Duodenal mucosa (tissue), 2 donors: Measurements from ENCODE around the gene NAV3.

Source experiments
- H3K27ac ChIP-seq: one replicate; pipeline ENCODE4 v1.7.0; 2013; ENCODE audit warnings: low read depth, low read length
- H3K27me3 ChIP-seq, 2 donors: one replicate each; pipeline ENCODE4 v1.7.0; 2013; ENCODE audit warnings: low read length in 2 of 2, control low read depth in 1 of 2; ENCODE audit not compliant: insufficient read depth in 2 of 2, control insufficient read depth in 1 of 2
- H3K36me3 ChIP-seq, 2 donors: one replicate each; pipeline ENCODE4 v1.7.0; 2013; ENCODE audit warnings: low read length in 2 of 2, control low read depth in 1 of 2; ENCODE audit not compliant: insufficient read depth in 2 of 2, control insufficient read depth in 1 of 2
- H3K4me1 ChIP-seq, 2 donors: one replicate each; pipeline ENCODE4 v1.7.0; 2013; ENCODE audit warnings: low read length in 2 of 2, control low read depth in 1 of 2; ENCODE audit not compliant: insufficient read depth in 2 of 2, control insufficient read depth in 1 of 2
- H3K4me3 ChIP-seq, 2 donors: one replicate each; pipeline ENCODE4 v1.7.0; 2013; ENCODE audit warnings: low read length in 2 of 2, low read depth in 1 of 2
- H3K9ac ChIP-seq, 2 donors: one replicate each; pipeline ENCODE4 v1.7.0; 2013; ENCODE audit warnings: low read length in 2 of 2, low read depth in 1 of 2
- H3K9me3 ChIP-seq, 2 donors: one replicate each; pipeline ENCODE4 v1.7.0; 2013; ENCODE audit warnings: low read length in 2 of 2, control low read depth in 1 of 2; ENCODE audit not compliant: control insufficient read depth in 1 of 2

NAV3 gene

GRCh38 chr12:78185651-78186050 is 355.0 kb downstream of the NAV3 start:
- H3K9ac ChIP-seq = no peak overlapping the region
- H3K9me3 ChIP-seq = no peaks in the 10 kb centered on the region
- H3K4me3 ChIP-seq = no peak overlapping the region
- no peaks in the 10 kb centered on the region for H3K4me1 ChIP-seq
- no peaks in the 10 kb centered on the region for H3K36me3 ChIP-seq
- no peaks in the 10 kb centered on the region for H3K27me3 ChIP-seq
- H3K27ac ChIP-seq = no peak overlapping the region

DNA sequence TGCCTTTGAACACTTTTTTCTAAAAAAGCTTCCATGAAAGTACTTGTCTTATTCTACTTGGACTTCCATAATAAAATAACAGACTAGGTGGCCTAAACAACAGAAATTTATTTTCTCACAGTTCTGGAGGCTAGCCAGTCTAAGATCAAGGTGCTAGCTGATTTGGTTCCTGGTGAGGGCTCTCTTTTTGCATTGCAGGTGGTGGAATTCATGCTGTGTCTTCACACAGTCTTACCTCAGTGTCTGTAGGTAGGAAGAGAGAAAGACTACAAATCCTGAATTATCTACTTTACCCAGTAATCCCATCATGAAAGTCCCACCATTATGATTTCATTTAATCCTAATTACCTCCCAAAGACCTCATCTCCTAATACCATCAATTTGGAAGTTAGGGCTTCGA is 356.0 kb downstream of the NAV3 start:
- Histone ChIP-seq H3K4me1 (no peaks in the 10 kb centered on the region), H3K9ac (no peak overlapping the region), H3K27ac (no peak overlapping the region), H3K36me3 (no peaks in the 10 kb centered on the region), H3K9me3 (no peaks in the 10 kb centered on the region), H3K4me3 (no peak overlapping the region), H3K27me3 (no peaks in the 10 kb centered on the region)

DNA sequence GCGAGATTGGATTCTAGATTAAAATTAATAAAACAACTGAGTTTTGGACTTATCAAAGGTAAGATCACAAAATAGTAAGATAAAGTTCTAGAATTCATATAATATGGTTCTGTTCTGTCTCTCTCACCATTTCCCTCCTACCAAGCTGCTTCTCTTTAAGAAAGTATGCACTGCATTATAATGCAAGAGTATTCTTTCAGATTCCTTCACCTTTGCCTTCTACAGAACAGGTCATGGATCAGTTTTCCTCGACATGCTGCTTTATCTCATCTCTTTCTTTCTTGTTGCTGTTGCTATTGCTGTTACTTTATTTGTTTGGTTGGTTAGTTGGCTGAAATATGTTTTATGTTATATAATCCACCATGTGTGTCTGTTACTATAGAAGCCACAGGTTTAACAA is 357.0 kb downstream of the NAV3 start:
- Histone ChIP-seq H3K9ac (no peak overlapping the region), H3K4me1 (no peaks in the 10 kb centered on the region), H3K9me3 (no peaks in the 10 kb centered on the region), H3K27me3 (no peaks in the 10 kb centered on the region), H3K4me3 (no peak overlapping the region), H3K27ac (no peak overlapping the region), H3K36me3 (no peaks in the 10 kb centered on the region)

- H3K27me3 ChIP-seq = no peaks in the 10 kb centered on the region
- H3K9me3 ChIP-seq = no peaks in the 10 kb centered on the region
- H3K9ac ChIP-seq = no peak overlapping the region
- H3K27ac ChIP-seq = no peak overlapping the region
- H3K36me3 ChIP-seq = no peaks in the 10 kb centered on the region
- H3K4me3 ChIP-seq = no peak overlapping the region
- no peaks in the 10 kb centered on the region for H3K4me1 ChIP-seq
Measured at GRCh38 chr12:78189656-78190055, 359.0 kb downstream of the NAV3 start.

GRCh38 chr12:78191611-78192010 is 360.9 kb downstream of the NAV3 start:
- Histone ChIP-seq H3K9me3 (no peaks in the 10 kb centered on the region), H3K27ac (no peak overlapping the region)

GRCh38 chr12:78192979-78193378 is 362.3 kb downstream of the NAV3 start:
- no peaks in the 10 kb centered on the region for H3K27me3 ChIP-seq
- H3K4me3 ChIP-seq = no peak overlapping the region
- no peak overlapping the region for H3K27ac ChIP-seq
- H3K9me3 ChIP-seq = no peaks in the 10 kb centered on the region
- no peaks in the 10 kb centered on the region for H3K36me3 ChIP-seq
- no peak overlapping the region for H3K9ac ChIP-seq
- no peaks in the 10 kb centered on the region for H3K4me1 ChIP-seq

More at GRCh38 chr12:78191611-78192010, 360.9 kb downstream of the NAV3 start:
- Histone ChIP-seq H3K4me1 (no peaks in the 10 kb centered on the region), H3K36me3 (no peaks in the 10 kb centered on the region), H3K27me3 (no peaks in the 10 kb centered on the region), H3K4me3 (no peak overlapping the region), H3K9ac (no peak overlapping the region)

DNA sequence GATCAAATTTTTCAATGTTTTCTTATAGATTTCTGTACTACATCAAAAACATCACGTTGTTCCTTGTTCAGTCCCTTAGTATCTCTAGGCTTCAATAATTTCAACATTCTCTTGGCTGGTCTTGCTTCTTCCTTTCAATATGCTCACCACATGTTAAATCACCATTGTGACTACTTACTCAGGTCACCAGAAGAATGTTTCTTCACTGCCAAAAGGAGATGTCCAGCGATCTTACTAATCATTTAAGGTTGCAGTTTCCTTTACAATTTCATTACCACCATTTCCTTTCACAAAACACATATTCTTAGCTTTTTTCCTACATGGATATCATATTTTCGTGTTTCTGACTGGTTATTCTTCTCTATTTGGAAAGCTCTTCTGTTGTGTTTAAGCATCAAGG is 363.8 kb downstream of the NAV3 start:
- no peak overlapping the region for H3K4me3 ChIP-seq
- no peaks in the 10 kb centered on the region for H3K27me3 ChIP-seq
- no peaks in the 10 kb centered on the region for H3K36me3 ChIP-seq
- H3K9ac ChIP-seq = no peak overlapping the region
- no peak overlapping the region for H3K27ac ChIP-seq
- H3K4me1 ChIP-seq = no peaks in the 10 kb centered on the region
- H3K9me3 ChIP-seq = no peaks in the 10 kb centered on the region

DNA sequence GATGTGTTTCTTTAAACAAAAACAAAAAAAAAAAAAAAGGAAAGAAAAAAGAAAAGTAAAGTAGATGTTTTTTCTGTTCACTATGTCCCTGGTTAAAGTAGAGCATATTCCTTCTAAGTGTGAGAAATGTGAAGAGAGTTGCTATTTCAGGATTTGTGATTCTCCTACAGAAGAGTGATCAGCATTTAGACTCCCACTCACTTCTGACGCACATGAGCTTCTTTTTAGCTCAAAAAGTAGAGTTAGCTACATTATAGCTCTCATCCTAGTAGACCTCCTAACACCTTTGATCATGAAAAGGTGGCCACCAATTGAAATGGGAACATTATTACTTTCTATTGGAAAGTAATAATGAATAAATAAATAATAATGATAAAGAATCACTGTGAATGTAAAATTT is 368.2 kb downstream of the NAV3 start:
- H3K4me3 ChIP-seq = no peak overlapping the region
- H3K9me3 ChIP-seq = no peaks in the 10 kb centered on the region
- H3K27me3 ChIP-seq = no peaks in the 10 kb centered on the region
- no peak overlapping the region for H3K27ac ChIP-seq
- H3K4me1 ChIP-seq = no peaks in the 10 kb centered on the region
- H3K9ac ChIP-seq = no peak overlapping the region
- H3K36me3 ChIP-seq = no peaks in the 10 kb centered on the region

DNA sequence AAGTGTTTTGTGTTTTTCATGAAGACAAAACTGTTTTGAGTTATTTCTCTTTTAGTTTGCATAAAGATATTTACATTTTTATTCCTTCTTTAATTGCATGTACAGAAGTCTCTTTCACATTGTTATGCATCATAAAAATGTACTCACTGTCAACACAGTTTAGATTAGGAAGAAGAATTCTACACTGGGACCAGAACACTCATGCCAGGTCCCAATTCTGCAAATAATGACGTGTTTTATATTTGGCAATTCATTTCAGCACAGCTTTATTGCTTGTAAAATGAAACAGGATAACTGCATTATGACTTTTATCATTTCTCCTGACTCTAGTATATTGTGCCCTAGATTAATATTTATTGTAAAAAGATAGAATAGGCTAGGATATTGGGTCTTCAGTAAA is 369.2 kb downstream of the NAV3 start:
- Histone ChIP-seq H3K9me3 (no peaks in the 10 kb centered on the region), H3K36me3 (no peaks in the 10 kb centered on the region), H3K9ac (no peak overlapping the region), H3K27me3 (no peaks in the 10 kb centered on the region), H3K4me3 (no peak overlapping the region), H3K27ac (no peak overlapping the region), H3K4me1 (no peaks in the 10 kb centered on the region)

DNA sequence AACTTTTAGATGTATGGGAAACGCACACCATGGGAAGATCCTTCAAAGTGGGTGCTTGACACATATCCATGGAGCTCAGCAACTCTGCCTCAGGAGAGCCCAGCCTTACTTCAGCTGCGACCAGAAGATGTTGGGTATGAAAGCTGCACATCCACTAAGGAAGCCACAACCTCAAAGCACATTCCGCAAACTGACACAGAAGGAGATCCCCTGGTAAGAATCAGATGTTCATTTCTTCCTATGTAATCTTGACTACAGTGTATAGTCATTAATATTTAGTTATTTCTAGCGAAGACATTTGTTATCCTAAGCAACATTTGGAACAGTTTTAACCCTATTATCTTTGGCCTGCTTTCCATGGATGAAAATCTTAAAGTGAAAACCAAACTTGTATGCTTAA is 374.2 kb downstream of the NAV3 start:
- no peak overlapping the region for H3K27ac ChIP-seq
- H3K9ac ChIP-seq = no peak overlapping the region
- H3K4me3 ChIP-seq = no peak overlapping the region
- H3K9me3 ChIP-seq = no peaks in the 10 kb centered on the region
- no peaks in the 10 kb centered on the region for H3K27me3 ChIP-seq
- no peaks in the 10 kb centered on the region for H3K36me3 ChIP-seq
- H3K4me1 ChIP-seq = no peaks in the 10 kb centered on the region

DNA sequence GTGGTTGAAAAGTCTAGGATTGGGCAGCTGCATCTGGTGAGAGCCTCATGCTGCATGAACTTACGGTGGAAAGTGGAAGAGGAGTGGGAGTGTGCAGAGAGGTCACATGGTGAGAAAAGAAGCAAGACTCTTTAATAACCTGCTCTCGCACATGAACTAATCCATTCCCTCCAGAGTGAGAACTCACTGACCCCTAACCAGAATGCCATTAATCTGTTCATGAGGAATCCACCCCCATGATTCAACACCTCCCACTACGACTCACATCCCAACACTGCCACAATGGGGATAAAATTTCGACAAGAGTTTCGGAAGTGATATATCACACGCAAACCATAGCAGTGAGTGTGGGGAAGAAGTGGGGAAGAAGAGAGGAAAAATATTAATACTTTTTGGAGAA is 377.4 kb downstream of the NAV3 start:
- H3K36me3 ChIP-seq = no peaks in the 10 kb centered on the region
- no peaks in the 10 kb centered on the region for H3K4me1 ChIP-seq
- H3K4me3 ChIP-seq = no peak overlapping the region

More for the DNA sequence above, 377.4 kb downstream of the NAV3 start:
- Histone ChIP-seq H3K9ac (no peak overlapping the region), H3K27ac (no peak overlapping the region), H3K9me3 (no peaks in the 10 kb centered on the region), H3K27me3 (no peaks in the 10 kb centered on the region)
